GM19238 (cell line): Measurements from ENCODE around the gene GPR135.
A peak's percentile ranks its signal among the peaks of the same experiment; 100 is the strongest.

ENCODE experiments used
- DNase-seq: peaks from one replicate; pipeline ENCODE4 v3.0.0; 2011; ENCODE audit warnings: low spot score; ENCODE audit not compliant: insufficient read length

GPR135 gene

DNA sequence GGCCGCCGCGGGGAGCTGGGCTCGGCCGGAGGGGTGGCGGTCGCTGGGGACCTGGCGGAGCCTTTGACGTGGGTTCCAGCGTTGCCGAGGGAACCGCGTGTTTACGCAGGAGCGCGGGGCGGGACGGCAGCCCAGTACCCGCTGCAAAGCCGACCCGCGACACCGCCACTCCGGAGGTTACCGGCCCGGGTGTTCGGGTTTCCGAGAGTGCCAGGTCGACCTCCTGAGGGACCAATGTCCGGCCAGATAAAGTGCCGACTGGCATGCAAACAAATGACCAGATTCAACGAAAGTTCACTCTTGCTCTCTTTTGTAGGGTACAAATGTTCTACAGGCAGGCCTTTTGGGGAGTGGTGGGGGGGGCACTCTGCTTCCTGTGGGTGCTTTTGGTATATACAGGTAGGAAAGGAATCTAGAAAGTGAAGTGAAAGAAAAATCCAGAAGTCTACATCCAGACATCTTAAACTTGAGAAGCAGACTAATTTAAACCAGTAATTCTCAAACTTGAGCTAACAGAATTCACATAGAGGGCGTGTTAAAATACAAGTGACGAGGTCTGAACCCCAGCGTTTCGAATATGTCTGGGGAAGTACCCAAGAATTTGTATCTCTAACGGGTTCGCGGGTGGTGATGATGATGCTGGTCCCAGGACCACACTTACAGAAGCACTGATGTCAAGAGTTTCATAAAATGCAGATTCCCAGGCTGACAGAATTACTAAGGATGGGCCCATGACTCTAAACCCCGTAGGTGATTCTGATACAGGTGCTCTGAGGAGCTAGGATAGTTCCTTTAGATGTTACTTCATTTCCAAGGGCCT, at the start of gene GPR135:
Gene GPR135, minus strand, starts transcription at position 65 of the 820 bp plus-strand sequence. CDS start 154 bp downstream, outside the sequence.
- DNase-seq = peak; percentile 23

DNA sequence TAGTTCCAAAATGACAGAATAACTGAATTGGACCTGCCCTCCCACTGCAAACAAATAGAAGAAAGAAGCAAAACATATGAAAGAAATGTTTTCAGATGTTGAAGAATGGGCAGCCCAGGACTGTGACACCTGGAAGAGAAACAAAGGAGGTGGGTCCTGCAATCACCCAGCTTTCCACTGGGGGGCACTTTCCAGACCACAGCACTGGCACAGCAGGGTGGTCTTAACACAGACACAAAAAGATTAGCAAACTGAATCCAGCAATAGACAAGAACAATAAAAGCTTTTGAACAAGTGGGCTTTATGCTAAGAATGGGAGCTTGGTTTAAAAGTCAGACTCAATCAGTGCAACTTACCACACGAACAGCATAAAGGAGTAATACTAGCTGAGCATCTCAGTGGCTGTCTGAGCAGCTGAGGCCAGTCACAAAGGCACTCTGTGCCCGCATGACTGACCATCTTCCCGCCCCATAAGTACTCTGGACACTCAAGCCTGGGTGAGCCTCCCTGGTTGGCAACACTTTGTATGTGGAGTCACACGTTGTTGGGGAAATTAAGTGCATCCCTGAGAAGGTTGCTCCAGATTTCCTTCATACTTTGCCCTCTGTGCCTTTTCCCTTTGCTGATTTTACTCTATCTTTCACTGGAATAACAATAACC, 46.9 kb upstream of the GPR135 start:
- DNase-seq = no peak

DNA sequence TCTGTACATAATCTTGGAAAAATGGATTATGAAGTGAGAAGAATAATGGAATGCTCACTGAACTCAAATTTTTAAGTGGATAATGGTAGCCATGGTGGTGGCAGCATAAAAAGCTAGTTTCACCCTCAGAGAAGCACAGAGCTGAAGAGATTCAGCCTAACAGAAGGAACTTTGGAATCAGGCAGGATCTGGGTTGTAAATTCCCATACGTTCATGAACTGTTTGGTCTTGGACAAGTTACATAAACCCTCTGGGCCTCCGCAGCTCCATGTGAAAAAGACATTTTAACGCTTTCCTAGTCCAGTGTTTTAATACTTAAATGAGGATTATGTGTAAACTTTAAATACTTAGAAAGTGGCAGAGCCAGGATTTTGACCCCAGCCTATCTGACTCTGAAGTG, 45.8 kb upstream of the GPR135 start:
- DNase-seq = no peak

DNA sequence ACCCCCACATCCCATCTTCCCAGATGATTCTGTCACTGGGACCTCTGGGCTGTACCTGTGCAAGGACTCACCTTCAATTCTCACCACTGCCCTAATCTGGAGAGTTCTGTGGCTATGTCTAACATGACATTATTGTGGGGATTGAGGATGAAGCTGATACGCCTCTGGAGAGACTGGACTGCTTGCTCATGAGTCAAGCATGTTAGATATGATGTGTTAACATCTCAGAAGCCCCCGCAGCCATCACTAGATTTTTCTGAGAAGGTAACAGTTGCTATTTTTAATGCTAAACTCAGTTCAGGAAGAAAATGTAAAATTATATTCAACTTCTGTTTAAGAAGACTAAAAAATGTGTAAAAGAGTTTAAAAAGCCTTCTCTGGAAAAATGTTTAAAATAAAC, 44.8 kb upstream of the GPR135 start:
- no peak for DNase-seq

GRCh38 chr14:59509101-59509500, 43.9 kb upstream of the GPR135 start:
- DNase-seq = no peak

- DNase-seq = no peak
These were observed 42.5 kb upstream of the GPR135 start for GRCh38 chr14:59507752-59508103.

GRCh38 chr14:59507063-59507751, 42.0 kb upstream of the GPR135 start:
- DNase-seq = no peak

DNA sequence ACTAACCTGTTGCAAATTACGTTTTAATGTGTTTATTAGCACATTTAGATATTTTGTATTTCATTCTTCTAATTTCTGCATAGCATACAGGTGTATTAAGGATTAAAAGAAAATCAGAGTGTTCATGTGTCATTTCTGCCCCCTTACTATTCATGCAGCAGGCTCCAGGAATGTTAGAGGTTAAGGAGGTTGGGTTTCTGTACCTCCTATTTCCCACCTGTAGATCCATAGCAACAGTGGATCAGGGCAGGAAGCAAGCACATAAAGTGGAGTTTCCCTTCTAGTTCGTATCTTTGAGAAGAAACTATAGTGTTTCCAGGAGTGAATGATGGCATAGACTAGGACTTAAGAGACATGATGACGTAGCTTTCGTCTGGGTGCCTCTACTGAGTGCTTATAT, 38.1 kb upstream of the GPR135 start:
- DNase-seq = no peak

GRCh38 chr14:59500732-59501131, 35.6 kb upstream of the GPR135 start:
- DNase-seq = no peak

GRCh38 chr14:59492384-59492783, 27.2 kb upstream of the GPR135 start:
- DNase-seq = no peak

DNA sequence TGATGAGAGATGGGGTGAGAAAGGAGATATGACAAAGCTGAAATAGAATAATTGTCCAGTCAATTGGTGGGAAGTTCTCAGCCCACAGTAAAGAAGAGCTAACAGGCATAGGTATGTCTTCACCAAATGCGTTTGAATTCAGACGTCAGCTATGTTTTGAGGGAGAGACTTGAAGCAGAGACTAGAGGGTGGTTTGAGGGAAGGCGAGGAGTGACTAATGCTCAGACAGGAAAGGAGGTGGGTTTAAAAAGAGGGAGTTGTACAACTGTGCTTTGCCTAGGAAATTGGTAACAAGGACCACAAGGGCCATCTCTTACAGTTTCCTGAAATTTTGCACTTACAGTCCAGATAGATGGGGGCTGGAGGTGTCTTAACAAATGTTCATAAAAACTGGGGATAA, 25.6 kb upstream of the GPR135 start:
- no peak for DNase-seq

GRCh38 chr14:59484639-59485175, 19.5 kb upstream of the GPR135 start:
- peak; percentile 12 for DNase-seq

- DNase-seq = peak; percentile 86
These were observed 18.8 kb upstream of the GPR135 start, which contains the start of the genes JKAMP and L3HYPDH for GRCh38 chr14:59483819-59484638. JKAMP (plus strand) TSS chr14:59484517; CDS start chr14:59484590, 73 bp downstream. L3HYPDH (minus strand) TSS chr14:59484408; CDS start chr14:59484316, 92 bp downstream.

GRCh38 chr14:59483363-59483762, 18.2 kb upstream of the GPR135 start:
- DNase-seq = no peak

GRCh38 chr14:59482541-59483331, 17.6 kb upstream of the GPR135 start:
- DNase-seq = no peak

GRCh38 chr14:59481871-59482540, 16.8 kb upstream of the GPR135 start:
- no peak for DNase-seq

DNA sequence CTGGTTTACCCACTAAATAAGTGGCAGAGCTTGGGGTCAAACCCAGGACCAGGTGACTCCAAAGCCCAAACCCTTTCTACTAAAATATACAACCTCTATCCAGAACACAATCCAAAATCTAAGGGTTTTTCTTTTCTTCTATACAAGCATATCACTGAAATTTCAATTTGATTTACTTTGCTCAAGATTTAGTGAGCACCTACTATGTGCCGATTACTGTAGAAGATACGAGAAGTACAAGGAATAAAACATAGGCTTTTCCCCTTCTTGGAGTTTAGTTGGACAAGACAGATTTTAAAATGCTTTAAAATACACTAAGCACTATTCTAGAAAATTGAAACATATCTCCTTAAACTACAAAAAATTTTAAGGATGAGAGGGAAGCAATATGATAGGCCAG, 16.2 kb upstream of the GPR135 start:
- DNase-seq = no peak

GRCh38 chr14:59480166-59480565, 15.0 kb upstream of the GPR135 start:
- no peak for DNase-seq

DNA sequence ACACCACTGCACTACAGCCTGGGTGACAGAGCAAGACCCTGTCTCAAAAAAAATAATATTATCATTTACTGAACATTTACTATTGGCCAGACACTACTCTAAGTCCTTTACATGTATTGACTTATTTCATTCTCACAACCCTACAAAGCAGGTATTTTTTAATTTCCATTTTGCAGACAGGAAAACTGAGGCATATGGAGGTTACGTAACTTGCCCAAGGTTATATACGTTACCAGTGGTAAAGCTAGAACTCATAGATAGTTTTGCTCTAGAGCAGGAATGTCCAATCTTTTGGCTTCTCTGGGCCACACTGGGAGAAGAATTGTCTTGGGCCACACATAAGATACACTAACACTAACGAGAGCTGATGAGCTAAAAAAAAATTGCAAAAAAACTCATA, 13.4 kb upstream of the GPR135 start:
- DNase-seq = no peak

DNA sequence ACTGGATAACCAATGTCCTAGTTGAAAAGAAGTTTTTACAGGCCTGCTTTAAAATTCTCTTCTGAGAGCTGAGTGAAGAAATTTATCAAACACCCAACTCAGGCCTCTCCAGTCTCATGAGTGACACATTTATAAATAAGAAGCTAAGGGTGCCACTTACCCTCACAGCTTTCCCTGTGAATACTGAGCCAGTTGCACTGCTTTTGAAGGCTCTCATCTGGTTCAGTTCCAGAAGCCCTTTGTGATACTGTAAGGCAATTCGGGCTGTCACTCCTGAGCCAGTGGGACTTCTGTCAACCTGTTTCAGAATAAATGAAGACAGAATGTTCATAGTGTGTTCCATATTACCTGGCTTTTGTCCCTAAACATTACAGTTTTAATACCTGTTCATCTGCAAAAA, 10.5 kb upstream of the GPR135 start:
- no peak for DNase-seq
